ENCODE measurements around the gene FBN3. TPM values are rescaled to one million over a fixed set of nuclear protein-coding genes. Genes with fewer than 3 reads are reported as not detected.

FBN3 gene
- polyA plus RNA-seq, 1 experiment = not detected

GRCh38 chr19:8088752-8089663, 60.4 kb downstream of the FBN3 start:
- no peaks in the 10 kb centered on the region for H3K27me3 ChIP-seq (ENCODE audit: control insufficient read depth, insufficient read depth, low read length)
- no peak overlapping the region for H3K4me3 ChIP-seq (ENCODE audit: low read depth, low read length)
- no peaks in the 10 kb centered on the region for H3K36me3 ChIP-seq (ENCODE audit: control insufficient read depth, insufficient read depth, low read length)
- CTCF ChIA-PET = no interaction called here
- no peak for DNase-seq (ENCODE audit: low read depth)
- TF ChIP-seq CTCF (IDR thresholded peaks at IDR 0.05; ENCODE audit: insufficient read depth, low read depth, low read length) = no peak
- POLR2A ChIA-PET = no interaction called here

- DNase-seq (ENCODE audit: low read depth) = no peak
- CTCF ChIA-PET = no interaction called here
Observed at GRCh38 chr19:8087876-8088275, 61.5 kb downstream of the FBN3 start.

GRCh38 chr19:8086849-8087248, 62.5 kb downstream of the FBN3 start:
- CTCF ChIA-PET = no interaction called here
- POLR2A ChIA-PET = no interaction called here
- Histone ChIP-seq H3K27me3 (ENCODE audit: control insufficient read depth, insufficient read depth, low read length) (no peaks in the 10 kb centered on the region), H3K4me3 (ENCODE audit: low read depth, low read length) (no peak overlapping the region), H3K36me3 (ENCODE audit: control insufficient read depth, insufficient read depth, low read length) (no peaks in the 10 kb centered on the region)
- TF ChIP-seq CTCF (IDR thresholded peaks at IDR 0.05; ENCODE audit: insufficient read depth, low read depth, low read length) = no peak
- DNase-seq (ENCODE audit: low read depth) = no peak

More at GRCh38 chr19:8087876-8088275, 61.5 kb downstream of the FBN3 start:
- POLR2A ChIA-PET = no interaction called here
- H3K36me3 ChIP-seq (ENCODE audit: control insufficient read depth, insufficient read depth, low read length) = no peaks in the 10 kb centered on the region
- H3K27me3 ChIP-seq (ENCODE audit: control insufficient read depth, insufficient read depth, low read length) = no peaks in the 10 kb centered on the region
- H3K4me3 ChIP-seq (ENCODE audit: low read depth, low read length) = no peak overlapping the region
- no peak for TF ChIP-seq CTCF (IDR thresholded peaks at IDR 0.05; ENCODE audit: insufficient read depth, low read depth, low read length)

- TF ChIP-seq CTCF (IDR thresholded peaks at IDR 0.05; ENCODE audit: insufficient read depth, low read depth, low read length) = no peak
- H3K27me3 ChIP-seq (ENCODE audit: control insufficient read depth, insufficient read depth, low read length) = no peaks in the 10 kb centered on the region
- CTCF ChIA-PET = no interaction called here
- H3K36me3 ChIP-seq (ENCODE audit: control insufficient read depth, insufficient read depth, low read length) = no peaks in the 10 kb centered on the region
- no peak for DNase-seq (ENCODE audit: low read depth)
- POLR2A ChIA-PET = no interaction called here
- no peak overlapping the region for H3K4me3 ChIP-seq (ENCODE audit: low read depth, low read length)
Observed at GRCh38 chr19:8085598-8086408, 63.6 kb downstream of the FBN3 start.

- no peaks in the 10 kb centered on the region for H3K27me3 ChIP-seq (ENCODE audit: control insufficient read depth, insufficient read depth, low read length)
- no peaks in the 10 kb centered on the region for H3K36me3 ChIP-seq (ENCODE audit: control insufficient read depth, insufficient read depth, low read length)
- DNase-seq (ENCODE audit: low read depth) = no peak
- POLR2A ChIA-PET = no interaction called here
- no peak for TF ChIP-seq CTCF (IDR thresholded peaks at IDR 0.05; ENCODE audit: insufficient read depth, low read depth, low read length)
- no peak overlapping the region for H3K4me3 ChIP-seq (ENCODE audit: low read depth, low read length)
- CTCF ChIA-PET = no interaction called here
Observed at GRCh38 chr19:8084152-8084551, 65.2 kb downstream of the FBN3 start.

Measured in BJ (cell line).